CD4-positive, alpha-beta T cell treated with Interleukin-6 at 100 ng/mL for 8 hours (primary cell): ENCODE measurements around the gene DDX6.
"Not testable (repeated sequence)": the region's sequence is repeated elsewhere in the genome, so short reads cannot be mapped to it uniquely, and the experiment has no call there.

Source experiments
- DNase-seq: peaks from one replicate; pipeline ENCODE4 v3.0.0-alpha.2; 2020; ENCODE audit warnings: mixed read lengths, low spot score

Gene DDX6

DNA sequence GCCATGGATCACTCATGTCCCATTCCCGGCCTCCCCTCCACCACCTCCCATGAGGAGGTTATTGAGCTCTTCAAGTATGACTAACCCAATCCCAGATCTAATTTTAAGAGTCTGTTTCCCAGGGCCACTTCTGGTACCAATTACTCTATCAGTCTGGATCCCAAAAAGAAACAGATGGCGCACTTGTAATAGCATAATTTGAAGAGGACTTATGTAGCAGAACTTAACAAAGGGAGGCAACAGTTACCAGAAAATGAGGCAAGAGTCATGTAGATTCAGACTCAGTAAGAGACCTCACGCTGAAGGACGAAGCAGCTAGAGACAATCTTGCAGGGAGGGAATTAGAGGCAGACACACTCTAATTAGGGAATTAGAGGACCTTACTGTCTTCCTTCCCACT is 46.9 kb downstream of the DDX6 start:
- no peak for DNase-seq

DNA sequence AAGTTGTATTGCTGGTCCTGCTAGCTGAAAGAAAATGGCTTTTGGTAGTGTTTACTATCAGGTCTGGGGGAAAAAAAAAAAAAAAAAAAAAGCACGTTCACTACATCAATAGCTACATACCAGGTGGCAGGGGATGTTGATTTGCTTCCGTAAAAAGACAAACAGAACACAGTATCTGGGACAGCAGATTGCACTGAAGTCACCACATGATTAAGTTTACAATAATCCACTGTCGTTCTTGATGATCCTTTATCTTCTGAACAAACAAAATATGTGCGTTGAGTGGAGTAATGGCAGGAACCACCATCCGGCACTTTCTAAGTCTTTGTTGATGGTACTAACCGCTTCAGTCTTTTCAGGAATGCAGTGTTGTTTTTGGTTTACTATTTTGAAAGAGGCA is 48.7 kb downstream of the DDX6 start:
- DNase-seq = no peak

- DNase-seq = no peak
Observed at GRCh38 chr11:118740892-118741291, 50.1 kb downstream of the DDX6 start.

- DNase-seq = no peak
Observed at GRCh38 chr11:118735203-118735602, 55.8 kb downstream of the DDX6 start.

DNA sequence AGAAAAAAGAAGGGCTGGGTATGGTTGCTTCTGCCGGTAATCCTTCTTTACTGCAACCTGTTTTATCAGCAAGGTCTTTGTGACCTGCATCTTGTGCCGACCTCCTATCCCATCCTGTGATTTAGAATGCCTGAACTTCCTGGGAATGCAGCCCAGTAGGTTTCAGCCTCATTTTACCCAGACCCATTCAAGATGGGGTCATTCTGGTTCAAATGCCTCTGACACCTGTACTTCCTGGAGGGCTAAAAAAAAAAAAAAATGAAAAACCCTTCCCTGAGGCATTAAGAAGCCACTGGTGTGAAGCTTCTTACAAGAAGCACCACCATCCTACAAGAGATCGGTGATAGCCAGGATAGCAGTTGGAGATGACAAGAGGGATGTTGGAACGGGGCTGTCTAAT is 56.9 kb downstream of the DDX6 start:
- no peak for DNase-seq

GRCh38 chr11:118729753-118730152 is 61.2 kb downstream of the DDX6 start:
- not testable (repeated sequence) for DNase-seq

- not testable (repeated sequence) for DNase-seq
Observed at GRCh38 chr11:118728112-118728511, 62.9 kb downstream of the DDX6 start.

- not testable (repeated sequence) for DNase-seq
Observed at GRCh38 chr11:118727721-118728066, 63.3 kb downstream of the DDX6 start.

DNA sequence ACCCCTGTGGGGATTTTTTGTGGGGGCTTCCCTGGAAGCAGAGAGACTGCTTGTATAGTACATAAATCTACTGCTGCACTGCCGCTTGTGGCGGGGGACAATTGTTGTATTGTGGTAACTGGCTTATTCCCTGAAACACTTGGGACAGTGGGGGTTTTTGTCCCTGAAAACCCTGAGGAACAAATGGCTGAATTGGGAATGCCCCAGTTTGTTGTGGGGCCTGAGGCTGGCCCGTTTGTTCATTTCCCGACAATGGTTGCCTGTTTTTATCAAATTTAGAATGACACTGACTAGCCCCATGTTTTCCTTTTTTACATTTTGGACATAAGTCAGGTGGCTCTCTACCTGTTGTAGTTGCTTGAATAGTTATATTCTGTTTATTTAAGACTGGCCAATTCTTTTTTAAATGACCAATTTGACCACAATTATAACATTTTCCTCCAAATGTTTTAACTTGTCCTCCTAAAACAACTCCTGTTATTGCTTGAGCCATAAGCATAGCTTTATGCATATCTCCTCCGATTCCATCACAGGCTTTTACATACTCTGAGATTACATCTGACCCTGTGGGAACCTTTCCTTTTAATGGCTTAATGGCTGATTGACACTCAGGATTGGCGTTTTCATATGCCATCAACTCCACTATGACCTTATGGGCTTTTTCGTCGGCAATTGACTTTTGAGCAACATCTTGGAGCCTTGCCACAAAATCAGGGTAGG is 63.8 kb downstream of the DDX6 start:
- DNase-seq = not testable (repeated sequence)

DNA sequence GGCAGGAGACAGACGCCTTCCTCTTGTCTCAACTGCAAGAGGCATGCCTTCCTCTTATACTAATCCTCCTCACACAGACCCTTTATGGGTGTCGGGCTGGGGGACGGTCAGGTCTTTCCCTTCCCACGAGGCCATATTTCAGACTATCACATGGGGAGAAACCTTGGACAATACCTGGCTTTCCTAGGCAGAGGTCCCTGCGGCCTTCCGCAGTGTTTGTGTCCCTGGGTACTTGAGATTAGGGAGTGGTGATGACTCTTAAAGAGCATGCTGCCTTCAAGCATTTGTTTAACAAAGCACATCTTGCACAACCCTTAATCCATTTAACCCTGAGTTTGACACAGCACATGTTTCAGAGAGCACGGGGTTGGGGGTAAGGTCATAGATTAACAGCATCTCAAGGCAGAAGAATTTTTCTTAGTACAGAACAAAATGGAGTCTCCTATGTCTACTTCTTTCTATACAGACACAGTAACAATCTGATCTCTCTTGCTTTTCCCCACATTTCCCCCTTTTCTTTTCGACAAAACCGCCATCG is 69.4 kb downstream of the DDX6 start:
- not testable (repeated sequence) for DNase-seq

DNA sequence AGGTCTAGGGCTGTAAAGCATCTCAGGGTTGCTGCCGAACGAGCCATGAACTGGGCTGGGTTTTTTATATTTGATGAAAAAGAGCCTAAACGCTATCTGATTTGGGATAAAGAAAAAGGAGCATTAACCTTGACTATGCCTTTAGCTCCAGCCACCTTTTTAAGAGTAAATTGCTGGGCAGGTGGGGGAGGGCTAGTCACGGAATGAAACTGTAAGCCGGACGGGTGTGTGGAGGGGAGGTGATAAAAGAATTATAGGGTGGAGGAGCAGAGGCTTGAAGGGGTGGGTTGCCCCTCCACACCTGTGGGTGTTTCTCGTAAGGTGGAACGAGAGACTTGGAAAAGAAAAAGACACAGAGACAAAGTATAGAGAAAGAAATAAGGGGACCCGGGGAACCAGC is 70.2 kb downstream of the DDX6 start:
- not testable (repeated sequence) for DNase-seq

- not testable (repeated sequence) for DNase-seq
Observed at GRCh38 chr11:118720078-118720477, 70.9 kb downstream of the DDX6 start.

DNA sequence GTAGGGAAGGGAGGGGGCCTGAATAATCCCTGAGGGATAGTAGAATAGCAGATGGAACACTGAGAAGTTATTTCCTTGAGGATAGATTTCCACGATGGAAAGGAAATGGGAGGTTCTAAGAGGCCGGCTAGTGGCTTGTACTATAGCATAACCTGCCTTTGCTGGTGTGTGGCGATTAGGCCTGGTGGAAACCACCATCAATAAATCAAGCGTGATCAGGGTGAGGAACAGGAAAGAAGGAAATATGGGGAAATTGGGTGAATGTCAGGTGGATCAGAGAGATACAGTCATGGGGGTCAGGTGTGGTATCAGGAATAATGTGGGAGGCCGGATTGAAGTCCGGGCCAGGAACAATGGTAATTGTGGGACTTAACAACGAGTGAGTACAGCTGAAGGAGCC is 72.4 kb downstream of the DDX6 start:
- DNase-seq = not testable (repeated sequence)

GRCh38 chr11:118717733-118718132 is 73.2 kb downstream of the DDX6 start:
- not testable (repeated sequence) for DNase-seq

- DNase-seq = not testable (repeated sequence)
Observed at GRCh38 chr11:118717221-118717620, 73.7 kb downstream of the DDX6 start.

GRCh38 chr11:118715837-118716260 is 75.1 kb downstream of the DDX6 start:
- no peak for DNase-seq

- no peak for DNase-seq
Observed at GRCh38 chr11:118715245-118715831, 75.6 kb downstream of the DDX6 start.

- DNase-seq = no peak
Observed at GRCh38 chr11:118714816-118715215, 76.1 kb downstream of the DDX6 start.

DNA sequence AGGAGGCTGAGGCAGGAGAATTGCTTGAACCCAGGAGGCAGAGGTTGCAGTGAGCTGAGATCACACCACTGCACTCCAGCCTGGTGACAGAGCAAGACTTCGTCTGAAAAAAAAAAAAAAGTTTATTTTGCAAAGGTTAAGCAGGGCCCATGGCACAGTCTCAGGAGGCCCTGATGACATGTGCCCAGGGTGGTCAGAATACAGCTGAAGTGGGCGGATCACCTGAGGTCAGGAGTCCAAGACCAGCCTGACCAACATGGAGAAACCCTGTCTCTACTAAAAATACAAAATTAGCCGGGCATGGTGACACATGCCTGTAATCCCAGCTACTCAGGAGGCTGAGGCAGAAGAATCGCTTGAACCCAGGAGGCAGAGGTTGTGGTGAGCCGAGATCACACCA is 76.5 kb downstream of the DDX6 start:
- DNase-seq = not testable (repeated sequence)

- DNase-seq = no peak
Observed at GRCh38 chr11:118708296-118708695, 82.7 kb downstream of the DDX6 start.

DNA sequence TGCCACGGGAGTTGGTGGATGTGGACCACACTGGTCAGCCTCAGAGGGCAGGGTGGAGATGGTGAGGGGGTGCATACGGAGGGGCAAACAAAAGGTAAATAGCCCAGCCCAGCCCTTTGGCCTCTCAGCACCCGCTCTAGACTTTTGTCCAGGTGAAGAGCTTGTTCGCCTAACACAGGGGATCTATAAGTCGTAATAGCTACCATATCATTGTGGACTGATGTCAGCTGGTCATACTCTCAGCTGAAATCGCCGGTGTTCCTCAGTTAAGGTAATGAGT is 84.5 kb downstream of the DDX6 start:
- DNase-seq = no peak

GRCh38 chr11:118705791-118706545 is 85.0 kb downstream of the DDX6 start:
- DNase-seq = no peak

- DNase-seq = peak; percentile 64
Observed at GRCh38 chr11:118705111-118705741, 85.7 kb downstream of the DDX6 start.
